ENCODE measurements around the gene NFIA. TPM values are rescaled to one million over a fixed set of nuclear protein-coding genes. Genes with fewer than 3 reads are reported as not detected.

The NFIA gene
- total and polyA plus RNA-seq, 4 experiments from 2014 or later, result 5.1 to 7.3 (median 6.7) TPM

DNA sequence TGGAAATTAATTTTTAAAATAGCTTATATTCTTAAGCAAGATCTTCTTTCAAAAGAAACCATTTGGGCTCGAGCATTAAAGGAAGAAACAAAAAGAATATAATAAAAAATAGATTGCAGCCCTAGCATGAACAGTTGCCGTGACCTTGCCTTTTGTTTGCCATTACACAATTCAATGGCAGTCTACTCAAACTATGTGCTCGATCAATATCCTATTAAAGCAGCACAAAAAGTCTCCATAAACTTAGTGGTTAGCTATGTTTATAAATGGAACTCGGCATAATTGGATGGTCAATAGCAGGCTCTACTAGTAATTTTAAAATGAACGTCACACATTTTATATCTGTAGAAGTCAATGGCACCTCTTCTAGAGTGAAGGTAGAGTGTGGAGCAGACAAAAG is 256.5 kb downstream of the NFIA start:
- DNase-seq, result no peak
- Histone ChIP-seq H3K27me3 (ENCODE audit: insufficient read depth, low read length) (no peaks in the 10 kb centered on the region), H3K27ac (ENCODE audit: low read depth, low read length) (no peak overlapping the region), H3K36me3 (ENCODE audit: insufficient read depth, low read length) (no peaks in the 10 kb centered on the region), H3K9me3 (ENCODE audit: control insufficient read depth in 1 of 2, low read length in 2 of 2) (no peaks in the 10 kb centered on the region), H3K4me1 (ENCODE audit: insufficient read depth, low read length) (no peaks in the 10 kb centered on the region), H3K4me3 (ENCODE audit: low read length in 2 of 2) (no peak overlapping the region)
- Mint-ChIP-seq H3K9me3 (no peaks in the 10 kb centered on the region), H3K27me3 (no peaks in the 10 kb centered on the region), H3K36me3 (peaks cover 0 to 5% of the 10 kb centered on the region in 2 donors), H3K4me1 (no peaks in the 10 kb centered on the region), H3K4me3 (no peak overlapping the region), H3K27ac (no peak overlapping the region)
- POLR2A ChIA-PET (ENCODE audit: partially characterized antibody), result no interaction called here
- intact Hi-C loops (cut with micrococcal nuclease), result no loop called here
- CTCF ChIA-PET (ENCODE audit: partially characterized antibody), result no interaction called here

DNA sequence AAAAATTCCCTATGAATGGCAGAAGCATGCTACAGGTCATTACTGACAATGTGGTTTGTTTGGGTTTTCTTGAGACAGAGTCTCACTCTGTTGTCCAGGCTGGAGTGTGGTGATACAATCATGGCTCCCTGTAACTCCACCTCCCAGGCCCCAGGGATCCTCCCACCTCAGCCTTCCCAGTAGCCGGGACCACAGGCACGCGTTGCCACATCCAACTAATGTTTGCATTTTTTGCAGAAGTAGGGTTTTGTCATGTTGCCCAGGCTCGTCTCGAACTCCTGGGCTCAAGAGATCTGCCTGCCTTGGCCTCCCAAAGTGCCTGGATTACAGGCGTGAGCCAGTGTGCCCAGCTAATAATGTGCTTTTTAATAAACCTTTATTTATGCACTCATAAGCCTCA is 259.1 kb downstream of the NFIA start:
- peaks cover 0 to 5% of the 10 kb centered on the region in 2 donors for H3K36me3 Mint-ChIP-seq
- Histone ChIP-seq H3K27ac (ENCODE audit: low read depth, low read length) (no peak overlapping the region), H3K9me3 (ENCODE audit: control insufficient read depth in 1 of 2, low read length in 2 of 2) (no peaks in the 10 kb centered on the region), H3K4me3 (ENCODE audit: low read length in 2 of 2) (no peak overlapping the region), H3K36me3 (ENCODE audit: insufficient read depth, low read length) (no peaks in the 10 kb centered on the region), H3K4me1 (ENCODE audit: insufficient read depth, low read length) (no peaks in the 10 kb centered on the region), H3K27me3 (ENCODE audit: insufficient read depth, low read length) (no peaks in the 10 kb centered on the region)
- no peaks in the 10 kb centered on the region for H3K9me3 Mint-ChIP-seq
- H3K4me1 Mint-ChIP-seq, result no peaks in the 10 kb centered on the region
- no peak for DNase-seq
- POLR2A ChIA-PET (ENCODE audit: partially characterized antibody), result no interaction called here
- no peak overlapping the region for H3K27ac Mint-ChIP-seq
- intact Hi-C loops (cut with micrococcal nuclease), result no loop called here
- H3K4me3 Mint-ChIP-seq, result peak overlapping the region in 1 of 8 donors; percentile 50
- H3K27me3 Mint-ChIP-seq, result no peaks in the 10 kb centered on the region
- CTCF ChIA-PET (ENCODE audit: partially characterized antibody), result no interaction called here

DNA sequence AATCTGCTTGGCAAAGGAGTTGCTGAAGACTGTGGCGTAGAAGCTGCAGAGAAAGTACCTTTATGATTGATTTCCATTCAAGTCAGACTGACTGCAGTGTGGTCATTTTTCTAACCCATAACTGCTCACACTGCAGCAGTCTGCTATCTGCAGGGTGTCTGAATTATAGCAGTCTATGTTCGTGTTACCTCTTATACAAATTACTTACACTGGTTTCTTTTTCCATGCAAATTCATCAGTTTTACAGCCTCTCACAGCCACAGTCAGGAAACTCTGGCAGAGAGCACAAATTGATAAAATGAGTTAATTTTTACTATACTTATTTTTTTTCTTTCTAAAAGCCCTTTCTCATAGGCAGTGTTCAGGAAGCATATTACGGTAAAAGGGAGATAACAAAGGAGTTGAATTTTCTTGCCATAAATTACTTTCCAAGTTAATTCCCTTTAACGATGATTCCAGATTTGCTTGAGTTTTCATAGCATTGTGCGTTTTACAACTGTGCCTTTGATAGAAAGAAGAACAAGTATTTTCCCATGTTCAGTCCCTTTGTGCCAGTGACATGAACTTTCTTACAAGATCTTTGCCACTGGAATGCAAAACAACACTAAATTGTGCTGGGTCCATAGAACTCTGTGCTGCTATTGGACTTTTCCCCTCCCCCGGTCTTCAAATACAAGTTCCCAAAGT is 261.5 kb downstream of the NFIA start:
- peaks cover 0 to 16% of the 10 kb centered on the region in 2 donors for H3K36me3 Mint-ChIP-seq
- Histone ChIP-seq H3K27ac (ENCODE audit: low read depth, low read length) (no peak overlapping the region), H3K36me3 (ENCODE audit: insufficient read depth, low read length) (no peaks in the 10 kb centered on the region), H3K4me1 (ENCODE audit: insufficient read depth, low read length) (no peaks in the 10 kb centered on the region), H3K27me3 (ENCODE audit: insufficient read depth, low read length) (no peaks in the 10 kb centered on the region), H3K4me3 (ENCODE audit: low read length in 2 of 2) (no peak overlapping the region), H3K9me3 (ENCODE audit: control insufficient read depth in 1 of 2, low read length in 2 of 2) (no peaks in the 10 kb centered on the region)
- no peak overlapping the region for H3K4me3 Mint-ChIP-seq
- H3K9me3 Mint-ChIP-seq, result no peaks in the 10 kb centered on the region
- no peak for DNase-seq
- intact Hi-C loops (cut with micrococcal nuclease), result no loop called here
- ChIA-PET POLR2A (ENCODE audit: partially characterized antibody) (no interaction called here), CTCF (ENCODE audit: partially characterized antibody) (no interaction called here)
- H3K27me3 Mint-ChIP-seq, result no peaks in the 10 kb centered on the region
- no peak overlapping the region for H3K27ac Mint-ChIP-seq
- no peaks in the 10 kb centered on the region for H3K4me1 Mint-ChIP-seq

DNA sequence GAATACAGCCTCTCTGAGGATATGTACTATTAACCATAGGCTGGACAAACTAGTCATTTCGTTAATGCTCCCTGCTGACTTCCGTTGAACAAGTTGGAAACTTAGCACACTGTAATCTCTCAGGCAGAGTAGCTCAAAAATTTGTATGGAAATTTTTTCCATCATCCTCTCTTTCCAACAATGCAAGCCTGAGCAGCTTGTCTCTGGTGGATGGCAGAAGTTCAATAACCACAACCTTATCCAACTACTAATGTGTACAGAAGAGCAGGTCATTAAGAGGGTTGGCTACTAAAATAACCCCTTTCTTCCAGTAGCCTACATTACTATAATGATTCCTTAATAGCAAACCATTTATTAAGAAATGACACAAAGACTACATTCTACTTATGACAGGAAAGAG is 262.3 kb downstream of the NFIA start:
- H3K27ac ChIP-seq (ENCODE audit: low read depth, low read length), result no peak overlapping the region
- POLR2A ChIA-PET (ENCODE audit: partially characterized antibody), result no interaction called here
- no peaks in the 10 kb centered on the region for H3K9me3 ChIP-seq (ENCODE audit: control insufficient read depth in 1 of 2, low read length in 2 of 2)
- DNase-seq, result no peak
- Mint-ChIP-seq H3K27me3 (no peaks in the 10 kb centered on the region), H3K4me1 (no peaks in the 10 kb centered on the region), H3K36me3 (peaks cover 0 to 16% of the 10 kb centered on the region in 2 donors), H3K27ac (no peak overlapping the region), H3K9me3 (no peaks in the 10 kb centered on the region), H3K4me3 (no peak overlapping the region)
- intact Hi-C loops (cut with micrococcal nuclease), result no loop called here
- H3K36me3 ChIP-seq (ENCODE audit: insufficient read depth, low read length), result no peaks in the 10 kb centered on the region
- CTCF ChIA-PET (ENCODE audit: partially characterized antibody), result no interaction called here
- no peaks in the 10 kb centered on the region for H3K4me1 ChIP-seq (ENCODE audit: insufficient read depth, low read length)
- H3K27me3 ChIP-seq (ENCODE audit: insufficient read depth, low read length), result no peaks in the 10 kb centered on the region
- H3K4me3 ChIP-seq (ENCODE audit: low read length in 2 of 2), result no peak overlapping the region

DNA sequence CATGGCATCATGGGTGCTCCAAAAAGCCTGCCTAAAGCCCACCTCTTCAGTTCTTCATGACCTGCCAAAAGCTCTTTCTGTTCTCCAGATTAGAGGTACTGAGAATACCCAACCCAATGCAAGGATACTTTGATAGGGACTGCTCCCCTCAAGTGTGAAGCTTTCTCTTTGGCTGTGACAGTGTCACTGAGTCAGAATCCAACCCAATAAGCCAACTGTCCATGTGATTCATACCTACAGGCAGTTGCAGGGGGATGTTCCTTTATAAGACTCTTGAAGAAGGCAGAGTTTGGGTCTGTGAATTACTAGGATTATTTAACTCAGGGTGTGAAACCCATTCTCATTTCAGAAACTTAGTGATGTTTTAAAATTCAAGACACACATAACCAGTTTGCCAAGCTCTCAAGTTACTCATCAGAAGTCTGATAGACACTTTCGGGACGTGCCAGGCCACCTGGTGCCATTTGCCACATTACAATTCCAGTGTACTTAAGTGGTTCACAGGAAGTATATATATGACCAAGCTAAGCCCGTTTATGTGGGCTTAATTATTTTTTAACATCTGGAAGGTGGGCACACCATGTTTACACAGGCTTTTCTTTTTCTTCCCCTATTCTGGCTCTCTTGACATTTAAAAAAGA is 265.8 kb downstream of the NFIA start:
- Histone ChIP-seq H3K27ac (ENCODE audit: low read depth, low read length) (no peak overlapping the region), H3K36me3 (ENCODE audit: insufficient read depth, low read length) (no peaks in the 10 kb centered on the region), H3K27me3 (ENCODE audit: insufficient read depth, low read length) (no peaks in the 10 kb centered on the region), H3K9me3 (ENCODE audit: control insufficient read depth in 1 of 2, low read length in 2 of 2) (no peaks in the 10 kb centered on the region), H3K4me1 (ENCODE audit: insufficient read depth, low read length) (no peaks in the 10 kb centered on the region), H3K4me3 (ENCODE audit: low read length in 2 of 2) (no peak overlapping the region)
- Mint-ChIP-seq H3K36me3 (peaks cover 0 to 11% of the 10 kb centered on the region in 2 donors), H3K27ac (no peak overlapping the region), H3K27me3 (no peaks in the 10 kb centered on the region), H3K9me3 (no peaks in the 10 kb centered on the region), H3K4me3 (no peak overlapping the region), H3K4me1 (no peaks in the 10 kb centered on the region)
- intact Hi-C loops (cut with micrococcal nuclease), result no loop called here
- CTCF ChIA-PET (ENCODE audit: partially characterized antibody), result no interaction called here
- no peak for DNase-seq
- POLR2A ChIA-PET (ENCODE audit: partially characterized antibody), result no interaction called here

DNA sequence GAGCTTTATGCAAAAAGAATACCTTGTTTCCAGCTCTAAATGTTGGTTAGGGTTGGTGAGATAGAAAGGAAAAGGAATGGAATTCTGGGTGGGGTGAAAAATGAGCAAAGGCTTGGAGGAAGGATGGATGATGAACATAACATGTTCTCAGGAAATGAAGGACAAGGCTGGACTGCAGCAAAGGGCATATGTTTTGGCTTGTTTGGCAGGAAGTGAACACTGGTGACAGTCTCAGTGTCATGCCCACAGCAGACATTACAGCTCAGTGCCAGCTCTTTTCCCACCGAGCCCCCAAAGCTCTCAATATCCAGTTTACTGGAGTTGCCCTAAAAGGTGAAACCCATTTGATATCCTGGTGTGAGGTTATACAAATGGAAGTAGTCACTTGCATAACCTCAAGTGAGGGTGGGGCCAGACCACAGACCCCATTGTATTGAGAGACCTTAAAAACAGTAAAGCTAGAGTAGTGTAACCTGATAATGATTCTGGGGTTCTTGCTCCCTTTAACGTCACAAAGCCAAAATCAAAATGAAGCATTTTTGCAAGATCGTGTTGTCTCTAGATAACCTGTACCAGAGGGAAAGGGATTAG is 270.6 kb downstream of the NFIA start:
- intact Hi-C loops (cut with micrococcal nuclease), result no loop called here
- no peak overlapping the region for H3K4me3 ChIP-seq (ENCODE audit: low read length in 2 of 2)
- H3K36me3 ChIP-seq (ENCODE audit: insufficient read depth, low read length), result no peaks in the 10 kb centered on the region
- Mint-ChIP-seq H3K27ac (no peak overlapping the region), H3K4me1 (no peaks in the 10 kb centered on the region), H3K36me3 (peaks cover 0 to 9% of the 10 kb centered on the region in 2 donors), H3K9me3 (no peaks in the 10 kb centered on the region), H3K4me3 (no peak overlapping the region), H3K27me3 (no peaks in the 10 kb centered on the region)
- H3K27me3 ChIP-seq (ENCODE audit: insufficient read depth, low read length), result no peaks in the 10 kb centered on the region
- POLR2A ChIA-PET (ENCODE audit: partially characterized antibody), result no interaction called here
- CTCF ChIA-PET (ENCODE audit: partially characterized antibody), result no interaction called here
- DNase-seq, result no peak
- no peaks in the 10 kb centered on the region for H3K9me3 ChIP-seq (ENCODE audit: control insufficient read depth in 1 of 2, low read length in 2 of 2)
- no peak overlapping the region for H3K27ac ChIP-seq (ENCODE audit: low read depth, low read length)
- no peaks in the 10 kb centered on the region for H3K4me1 ChIP-seq (ENCODE audit: insufficient read depth, low read length)

DNA sequence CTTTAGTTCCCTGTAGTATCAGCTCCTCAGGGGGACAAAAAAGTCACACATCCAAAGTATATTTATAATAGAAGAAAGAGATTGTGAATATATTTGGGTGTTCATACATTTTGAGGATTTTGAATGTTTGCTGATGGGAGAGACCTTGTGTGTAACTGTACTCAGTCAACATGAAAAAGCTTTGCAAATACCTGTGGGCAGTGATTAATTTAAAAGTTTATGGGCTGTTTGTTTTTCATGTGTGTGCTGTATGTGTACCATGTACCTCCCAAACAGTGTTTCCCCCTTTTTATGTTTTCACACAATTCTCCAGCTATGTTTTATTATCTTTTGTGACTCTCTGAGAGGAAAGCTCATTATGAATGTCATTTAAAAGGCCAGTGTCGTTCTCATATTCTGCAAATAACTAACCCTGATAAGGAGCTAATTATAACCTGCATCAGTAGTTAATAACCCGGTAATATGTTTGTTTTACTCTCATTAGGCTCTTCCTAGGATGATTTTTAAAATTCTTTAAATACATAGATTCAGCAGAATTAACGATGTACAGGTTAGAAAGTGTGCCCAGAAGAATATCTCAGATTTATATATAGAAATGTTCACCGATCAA is 271.5 kb downstream of the NFIA start:
- H3K4me1 Mint-ChIP-seq, result no peaks in the 10 kb centered on the region
- no peak for DNase-seq
- H3K27ac ChIP-seq (ENCODE audit: low read depth, low read length), result no peak overlapping the region
- intact Hi-C loops (cut with micrococcal nuclease), result no loop called here
- H3K9me3 Mint-ChIP-seq, result no peaks in the 10 kb centered on the region
- CTCF ChIA-PET (ENCODE audit: partially characterized antibody), result no interaction called here
- H3K9me3 ChIP-seq (ENCODE audit: control insufficient read depth in 1 of 2, low read length in 2 of 2), result no peaks in the 10 kb centered on the region
- peaks cover 0 to 7% of the 10 kb centered on the region in 2 donors for H3K36me3 Mint-ChIP-seq
- no peaks in the 10 kb centered on the region for H3K27me3 Mint-ChIP-seq
- H3K27me3 ChIP-seq (ENCODE audit: insufficient read depth, low read length), result no peaks in the 10 kb centered on the region
- no peak overlapping the region for H3K4me3 ChIP-seq (ENCODE audit: low read length in 2 of 2)
- no peaks in the 10 kb centered on the region for H3K4me1 ChIP-seq (ENCODE audit: insufficient read depth, low read length)
- H3K4me3 Mint-ChIP-seq, result no peak overlapping the region
- no peaks in the 10 kb centered on the region for H3K36me3 ChIP-seq (ENCODE audit: insufficient read depth, low read length)
- POLR2A ChIA-PET (ENCODE audit: partially characterized antibody), result no interaction called here
- no peak overlapping the region for H3K27ac Mint-ChIP-seq

Data from CD4-positive, alpha-beta memory T cell (primary cell).